ENCODE data around the gene RRM1. TPM values are rescaled to one million over a fixed set of nuclear protein-coding genes. Genes with fewer than 3 reads are reported as not detected.
"Not testable (repeated sequence)": the region's sequence is repeated elsewhere in the genome, so short reads cannot be mapped to it uniquely, and the experiment has no call there.

The RRM1 gene
- total and polyA plus RNA-seq, 8 donors = 3.3 to 27.8 (median 17.8) TPM

DNA sequence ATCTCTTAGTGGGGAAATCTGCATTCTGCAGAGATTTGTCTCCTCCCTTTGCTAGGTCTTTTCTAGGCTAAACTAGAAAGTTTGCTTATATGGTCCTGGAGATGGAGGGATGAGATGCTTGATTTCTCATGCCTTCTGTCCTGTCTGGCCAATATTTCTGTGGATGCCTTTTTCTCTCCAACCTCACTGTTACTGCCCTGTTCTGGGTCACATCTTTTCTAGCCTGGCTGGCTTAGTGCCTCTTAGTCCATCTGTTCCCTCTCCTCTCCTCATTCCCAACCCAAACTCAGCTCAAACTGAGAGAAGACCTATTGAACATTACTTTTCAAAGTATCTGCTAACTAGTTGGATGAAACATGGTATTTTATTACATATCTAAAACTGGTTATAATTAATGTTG is 62.0 kb downstream of the RRM1 start:
- no peak for DNase-seq
- H3K4me1 ChIP-seq = no peaks in the 10 kb centered on the region
- no peak for ATAC-seq
- H3K4me3 ChIP-seq = no peak overlapping the region
- no peak overlapping the region for H3K27ac ChIP-seq
- H3K9me3 ChIP-seq = no peaks in the 10 kb centered on the region
- no peak for TF ChIP-seq CTCF (IDR thresholded peaks at IDR 0.05)
- FAIRE-seq = no peak
- no peaks in the 10 kb centered on the region for H3K36me3 ChIP-seq
- no peaks in the 10 kb centered on the region for H3K27me3 ChIP-seq
- intact Hi-C loops (cut with DNase I) = no loop called here

GRCh38 chr11:4158818-4159217 is 64.2 kb downstream of the RRM1 start:
- DNase-seq; H3K9me3 ChIP-seq; FAIRE-seq; H3K27me3 ChIP-seq; H3K27ac ChIP-seq; intact Hi-C loops (cut with DNase I); H3K4me1 ChIP-seq; H3K4me3 ChIP-seq; ATAC-seq; H3K36me3 ChIP-seq: not testable (repeated sequence)
- 73 to 80% methylated on average over 1 of the region's 1 CpG for WGBS, 2 donors

GRCh38 chr11:4161305-4161704 is 66.7 kb downstream of the RRM1 start:
- DNase-seq (no peak), FAIRE-seq (no peak), ATAC-seq (no peak)
- intact Hi-C loops (cut with DNase I) = no loop called here
- no peak for TF ChIP-seq CTCF (IDR thresholded peaks at IDR 0.05)
- H3K4me1 ChIP-seq = no peaks in the 10 kb centered on the region
- H3K27ac ChIP-seq = no peak overlapping the region
- H3K27me3 ChIP-seq = no peaks in the 10 kb centered on the region
- WGBS, 2 donors = 67 to 87% methylated on average over 1 of the region's 1 CpG
- no peaks in the 10 kb centered on the region for H3K36me3 ChIP-seq
- H3K4me3 ChIP-seq = no peak overlapping the region
- no peaks in the 10 kb centered on the region for H3K9me3 ChIP-seq

- no peak for ATAC-seq
- no peaks in the 10 kb centered on the region for H3K36me3 ChIP-seq
- H3K9me3 ChIP-seq = no peaks in the 10 kb centered on the region
- DNase-seq = no peak
- intact Hi-C loops (cut with DNase I) = no loop called here
- no peak overlapping the region for H3K27ac ChIP-seq
- H3K4me1 ChIP-seq = no peaks in the 10 kb centered on the region
- WGBS, 2 donors = 84 to 90% methylated on average over 3 of the region's 3 CpGs
- no peak for FAIRE-seq
- no peaks in the 10 kb centered on the region for H3K27me3 ChIP-seq
- no peak for TF ChIP-seq CTCF (IDR thresholded peaks at IDR 0.05)
- no peak overlapping the region for H3K4me3 ChIP-seq
These were observed 70.4 kb downstream of the RRM1 start for GRCh38 chr11:4164884-4165590.

DNA sequence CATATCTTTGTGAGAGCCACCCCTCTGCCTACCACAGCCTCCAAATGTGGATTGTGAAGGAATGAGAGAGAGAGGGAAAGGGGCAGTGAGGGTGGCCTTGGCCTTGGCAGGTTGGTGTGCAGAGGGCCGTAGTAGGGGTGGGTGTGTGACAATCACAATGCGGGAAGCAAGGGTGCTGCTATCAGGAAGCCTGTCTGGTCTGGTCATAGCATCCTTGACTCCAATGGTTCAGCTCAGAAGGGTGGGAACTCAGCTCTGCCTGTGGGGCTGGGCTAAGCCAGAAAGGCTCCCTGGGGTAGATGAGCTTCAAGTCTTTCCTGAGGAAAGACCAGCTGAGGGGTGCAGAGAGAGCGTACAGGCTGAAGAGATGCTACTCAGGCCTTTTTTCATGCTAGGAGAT is 72.7 kb downstream of the RRM1 start:
- no peaks in the 10 kb centered on the region for H3K27me3 ChIP-seq
- H3K4me1 ChIP-seq = no peaks in the 10 kb centered on the region
- H3K9me3 ChIP-seq = no peaks in the 10 kb centered on the region
- FAIRE-seq = no peak
- no peak for ATAC-seq
- H3K27ac ChIP-seq = no peak overlapping the region
- no peaks in the 10 kb centered on the region for H3K36me3 ChIP-seq
- DNase-seq = no peak
- whole genome bisulfite sequencing, 2 donors = 81 to 85% methylated on average over 3 of the region's 3 CpGs
- TF ChIP-seq CTCF (IDR thresholded peaks at IDR 0.05) = no peak
- no peak overlapping the region for H3K4me3 ChIP-seq
- intact Hi-C loops (cut with DNase I) = no loop called here
